Activated naive CD8-positive, alpha-beta T cell treated with anti-CD3 and anti-CD28 coated beads, Interleukin-2, amount 50 U/mL, for 16 hours (primary cell): Measurements from ENCODE around the gene SLC12A2.

Source experiments
- DNase-seq: peaks from one replicate; pipeline ENCODE4 v3.0.0-alpha.2; 2020; ENCODE audit warnings: low read depth, low spot score

The SLC12A2 gene

GRCh38 chr5:128225245-128226030 is 141.9 kb downstream of the SLC12A2 start:
- no peak for DNase-seq

GRCh38 chr5:128228008-128228407 is 144.4 kb downstream of the SLC12A2 start:
- no peak for DNase-seq

GRCh38 chr5:128228521-128228920 is 145.0 kb downstream of the SLC12A2 start:
- DNase-seq: no peak

GRCh38 chr5:128234928-128235641 is 151.5 kb downstream of the SLC12A2 start:
- DNase-seq: no peak

- no peak for DNase-seq
These were observed 152.8 kb downstream of the SLC12A2 start for GRCh38 chr5:128236334-128236733.

GRCh38 chr5:128237000-128237399 is 153.4 kb downstream of the SLC12A2 start:
- DNase-seq: no peak

- no peak for DNase-seq
These were observed 154.0 kb downstream of the SLC12A2 start for GRCh38 chr5:128237546-128237945.
